Measurements from ENCODE around the gene DCTPP1. TPM values are rescaled to one million over a fixed set of nuclear protein-coding genes. Genes with fewer than 3 reads are reported as not detected.

Gene DCTPP1
- total and polyA plus RNA-seq, 4 donors, result 13.2 to 50.9 (median 27.0) TPM

- Histone ChIP-seq H3K9ac (ENCODE audit: insufficient read depth in 1 of 2, low read length in 2 of 2) (peak overlapping the region; percentile 2 to 59), H3K36me3 (ENCODE audit: control insufficient read depth in 4 of 4, insufficient read depth in 4 of 4, low read length in 4 of 4) (peaks cover 0 to 9% (median 3%) of the 10 kb centered on the region in 4 donors), H3K27ac (ENCODE audit: low read depth in 1 of 2, low read length in 1 of 2) (peak overlapping the region; percentile 22 to 83), H3K4me1 (ENCODE audit: control insufficient read depth in 5 of 5, insufficient read depth in 5 of 5, low read length in 5 of 5) (peaks cover 0 to 16% (median 7%) of the 10 kb centered on the region in 5 donors), H3K9me3 (ENCODE audit: control insufficient read depth in 4 of 4, insufficient read depth in 3 of 4, low read length in 3 of 4) (no peaks in the 10 kb centered on the region), H3K4me3 (no peak overlapping the region), H3K27me3 (ENCODE audit: control insufficient read depth in 3 of 3, insufficient read depth in 3 of 3, low read length in 2 of 3) (no peaks in the 10 kb centered on the region)
- no peak for TF ChIP-seq CTCF (IDR thresholded peaks at IDR 0.05; ENCODE audit: control extremely low read depth, extremely low read depth)
- 59 to 60% methylated on average over 19 of the region's 19 CpGs for WGBS, 2 donors
- ATAC-seq (ENCODE audit: insufficient read depth, low FRiP score) (no peak), DNase-seq (no peak)
Measured at GRCh38 chr16:30430428-30430970, 669 bp upstream of the DCTPP1 start.

DNA sequence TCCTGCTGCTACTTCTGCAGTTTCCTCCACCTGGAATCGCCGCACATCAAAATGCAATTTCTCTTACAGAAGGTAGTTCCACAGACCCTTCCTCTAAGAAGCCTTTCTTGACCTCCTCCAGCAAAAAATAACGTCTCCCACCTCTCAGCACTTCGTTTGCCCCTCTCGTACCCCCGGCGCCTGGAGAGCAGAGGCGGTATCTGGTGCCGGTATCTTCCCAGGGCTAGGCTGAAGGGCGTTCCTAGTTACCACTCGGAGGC is 482 bp downstream of the DCTPP1 start:
- Histone ChIP-seq H3K27me3 (ENCODE audit: control insufficient read depth in 3 of 3, insufficient read depth in 3 of 3, low read length in 2 of 3) (no peaks in the 10 kb centered on the region), H3K27ac (ENCODE audit: low read depth in 1 of 2, low read length in 1 of 2) (peak overlapping the region; percentile 26 to 55), H3K9me3 (ENCODE audit: control insufficient read depth in 4 of 4, insufficient read depth in 3 of 4, low read length in 3 of 4) (no peaks in the 10 kb centered on the region), H3K4me1 (ENCODE audit: control insufficient read depth in 5 of 5, insufficient read depth in 5 of 5, low read length in 5 of 5) (peaks cover 0 to 16% (median 7%) of the 10 kb centered on the region in 5 donors), H3K9ac (ENCODE audit: insufficient read depth in 1 of 2, low read length in 2 of 2) (peak overlapping the region; percentile 51 to 59), H3K36me3 (ENCODE audit: control insufficient read depth in 4 of 4, insufficient read depth in 4 of 4, low read length in 4 of 4) (peaks cover 0 to 12% (median 5%) of the 10 kb centered on the region in 4 donors), H3K4me3 (peak overlapping the region; percentile 81)
- WGBS, 2 donors, result 2% methylated on average over 11 of the region's 11 CpGs
- DNase-seq, result no peak
- no peak for TF ChIP-seq CTCF (IDR thresholded peaks at IDR 0.05; ENCODE audit: control extremely low read depth, extremely low read depth)
- ATAC-seq (ENCODE audit: insufficient read depth, low FRiP score), result peak; percentile 14

DNA sequence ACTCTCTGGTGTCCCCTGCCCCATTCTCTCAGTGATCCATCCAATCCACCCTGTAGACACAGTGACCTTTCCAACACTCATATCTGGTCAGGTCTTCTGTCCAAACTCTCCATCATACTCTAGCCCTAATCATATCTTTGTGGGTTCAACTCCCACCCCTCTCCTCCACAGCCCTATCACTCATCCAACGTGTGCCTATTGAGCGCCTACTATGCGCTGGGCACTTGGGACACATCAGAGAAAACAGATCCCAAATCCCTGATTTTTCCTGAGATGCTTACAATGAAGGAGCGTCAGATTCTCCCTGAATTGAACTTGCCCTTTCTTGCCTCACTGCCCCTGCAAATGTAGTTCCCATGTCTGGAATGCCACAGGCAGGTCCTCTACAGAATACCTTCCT is 1.8 kb downstream of the DCTPP1 start:
- no peak overlapping the region for H3K9ac ChIP-seq (ENCODE audit: insufficient read depth in 1 of 2, low read length in 2 of 2)
- no peaks in the 10 kb centered on the region for H3K27me3 ChIP-seq (ENCODE audit: control insufficient read depth in 3 of 3, insufficient read depth in 3 of 3, low read length in 2 of 3)
- H3K27ac ChIP-seq (ENCODE audit: low read depth in 1 of 2, low read length in 1 of 2), result no peak overlapping the region
- no peak for TF ChIP-seq CTCF (IDR thresholded peaks at IDR 0.05; ENCODE audit: control extremely low read depth, extremely low read depth)
- H3K9me3 ChIP-seq (ENCODE audit: control insufficient read depth in 4 of 4, insufficient read depth in 3 of 4, low read length in 3 of 4), result no peaks in the 10 kb centered on the region
- H3K4me3 ChIP-seq, result no peak overlapping the region
- H3K4me1 ChIP-seq (ENCODE audit: control insufficient read depth in 5 of 5, insufficient read depth in 5 of 5, low read length in 5 of 5), result peaks cover 0 to 16% (median 7%) of the 10 kb centered on the region in 5 donors
- H3K36me3 ChIP-seq (ENCODE audit: control insufficient read depth in 4 of 4, insufficient read depth in 4 of 4, low read length in 4 of 4), result peaks cover 9 to 20% (median 15%) of the 10 kb centered on the region in 4 donors
- ATAC-seq (ENCODE audit: insufficient read depth, low FRiP score), result no peak
- no peak for DNase-seq
- 94 to 96% methylated on average over 4 of the region's 4 CpGs for WGBS, 2 donors

- no peaks in the 10 kb centered on the region for H3K27me3 ChIP-seq (ENCODE audit: control insufficient read depth in 3 of 3, insufficient read depth in 3 of 3, low read length in 2 of 3)
- ATAC-seq (ENCODE audit: insufficient read depth, low FRiP score), result no peak
Measured at GRCh38 chr16:30421010-30421409, 8.8 kb downstream of the DCTPP1 start.

More at GRCh38 chr16:30421010-30421409, 8.8 kb downstream of the DCTPP1 start:
- Histone ChIP-seq H3K4me1 (ENCODE audit: control insufficient read depth in 5 of 5, insufficient read depth in 5 of 5, low read length in 5 of 5) (peaks cover 0 to 10% (median 0%) of the 10 kb centered on the region in 5 donors), H3K4me3 (no peak overlapping the region), H3K9me3 (ENCODE audit: control insufficient read depth in 4 of 4, insufficient read depth in 3 of 4, low read length in 3 of 4) (no peaks in the 10 kb centered on the region), H3K27ac (ENCODE audit: low read depth in 1 of 2, low read length in 1 of 2) (no peak overlapping the region), H3K36me3 (ENCODE audit: control insufficient read depth in 4 of 4, insufficient read depth in 4 of 4, low read length in 4 of 4) (peaks cover 9 to 18% (median 16%) of the 10 kb centered on the region in 4 donors), H3K9ac (ENCODE audit: insufficient read depth in 1 of 2, low read length in 2 of 2) (no peak overlapping the region)
- no peak for DNase-seq
- no peak for TF ChIP-seq CTCF (IDR thresholded peaks at IDR 0.05; ENCODE audit: control extremely low read depth, extremely low read depth)
- WGBS, 2 donors, result 79 to 89% methylated on average over 5 of the region's 5 CpGs
